ENCODE results near the gene JMJD4.

JMJD4 gene

GRCh38 chr1:227779021-227779441, 43.9 kb upstream of the JMJD4 start:
- Histone ChIP-seq H3K79me2 (ENCODE audit: control insufficient read depth, insufficient read depth, low read length) (no peaks in the 10 kb centered on the region), H3K56ac (ENCODE audit: low read length) (no peak overlapping the region), H2AK5ac (ENCODE audit: low read length) (no peak overlapping the region), H3K27me3 (ENCODE audit: insufficient read depth, low read length, poor library complexity) (no peaks in the 10 kb centered on the region), H3K9ac (ENCODE audit: low read length) (no peak overlapping the region), H3K4me1 (ENCODE audit: control insufficient read depth, low read depth, low read length) (no peaks in the 10 kb centered on the region), H3K79me1 (ENCODE audit: low read length) (no peaks in the 10 kb centered on the region), H2BK5ac (ENCODE audit: low read length) (no peak overlapping the region), H3K18ac (ENCODE audit: low read length) (no peak overlapping the region), H2BK15ac (replicated peaks; ENCODE audit: low read depth) (no peak overlapping the region), H4K5ac (ENCODE audit: low read length) (no peak overlapping the region), H3K4ac (ENCODE audit: low read depth, low read length) (no peak overlapping the region), H3K4me3 (ENCODE audit: low read length) (no peak overlapping the region), H4K8ac (ENCODE audit: low read depth, low read length) (no peak overlapping the region), H3K36me3 (ENCODE audit: control insufficient read depth, insufficient read depth, low read length) (no peaks in the 10 kb centered on the region), H3K23ac (ENCODE audit: low read length) (no peak overlapping the region), H3K4me2 (ENCODE audit: low read length) (no peak overlapping the region), H3K27ac (ENCODE audit: low read depth, low read length) (no peak overlapping the region), H2BK120ac (ENCODE audit: low read depth, low read length) (no peak overlapping the region)
- no peak for DNase-seq
- no CpG with 5 or more reads among the region's 10 CpGs for WGBS (ENCODE audit: extremely low coverage, insufficient coverage, low lambda C conversion rate)

GRCh38 chr1:227778401-227778947, 43.4 kb upstream of the JMJD4 start:
- Histone ChIP-seq H3K4me1 (ENCODE audit: control insufficient read depth, low read depth, low read length) (no peaks in the 10 kb centered on the region), H2BK15ac (replicated peaks; ENCODE audit: low read depth) (no peak overlapping the region), H3K4me3 (ENCODE audit: low read length) (no peak overlapping the region), H3K27ac (ENCODE audit: low read depth, low read length) (no peak overlapping the region), H2AK5ac (ENCODE audit: low read length) (no peak overlapping the region), H3K18ac (ENCODE audit: low read length) (no peak overlapping the region), H4K8ac (ENCODE audit: low read depth, low read length) (no peak overlapping the region), H3K27me3 (ENCODE audit: insufficient read depth, low read length, poor library complexity) (no peaks in the 10 kb centered on the region), H2BK120ac (ENCODE audit: low read depth, low read length) (no peak overlapping the region), H3K79me2 (ENCODE audit: control insufficient read depth, insufficient read depth, low read length) (no peaks in the 10 kb centered on the region), H4K5ac (ENCODE audit: low read length) (no peak overlapping the region), H3K36me3 (ENCODE audit: control insufficient read depth, insufficient read depth, low read length) (no peaks in the 10 kb centered on the region), H3K4me2 (ENCODE audit: low read length) (no peak overlapping the region), H3K23ac (ENCODE audit: low read length) (no peak overlapping the region), H3K79me1 (ENCODE audit: low read length) (no peaks in the 10 kb centered on the region), H3K56ac (ENCODE audit: low read length) (no peak overlapping the region), H3K9ac (ENCODE audit: low read length) (no peak overlapping the region), H3K4ac (ENCODE audit: low read depth, low read length) (no peak overlapping the region), H2BK5ac (ENCODE audit: low read length) (no peak overlapping the region)
- DNase-seq, result no peak
- WGBS (ENCODE audit: extremely low coverage, insufficient coverage, low lambda C conversion rate), result no CpG with 5 or more reads among the region's 8 CpGs

GRCh38 chr1:227777646-227778045, 42.5 kb upstream of the JMJD4 start:
- no peak overlapping the region for H3K56ac ChIP-seq (ENCODE audit: low read length)
- no peak overlapping the region for H2BK15ac ChIP-seq (replicated peaks; ENCODE audit: low read depth)
- H3K4me3 ChIP-seq (ENCODE audit: low read length), result no peak overlapping the region
- H3K79me2 ChIP-seq (ENCODE audit: control insufficient read depth, insufficient read depth, low read length), result no peaks in the 10 kb centered on the region
- H2BK5ac ChIP-seq (ENCODE audit: low read length), result no peak overlapping the region
- no peak overlapping the region for H2AK5ac ChIP-seq (ENCODE audit: low read length)
- no peaks in the 10 kb centered on the region for H3K4me1 ChIP-seq (ENCODE audit: control insufficient read depth, low read depth, low read length)
- no peak overlapping the region for H3K23ac ChIP-seq (ENCODE audit: low read length)
- H3K4me2 ChIP-seq (ENCODE audit: low read length), result no peak overlapping the region
- H3K27me3 ChIP-seq (ENCODE audit: insufficient read depth, low read length, poor library complexity), result no peaks in the 10 kb centered on the region
- no peaks in the 10 kb centered on the region for H3K36me3 ChIP-seq (ENCODE audit: control insufficient read depth, insufficient read depth, low read length)
- WGBS (ENCODE audit: extremely low coverage, insufficient coverage, low lambda C conversion rate), result no CpG with 5 or more reads among the region's 4 CpGs
- H3K79me1 ChIP-seq (ENCODE audit: low read length), result no peaks in the 10 kb centered on the region
- H3K27ac ChIP-seq (ENCODE audit: low read depth, low read length), result no peak overlapping the region
- no peak for DNase-seq
- H3K9ac ChIP-seq (ENCODE audit: low read length), result no peak overlapping the region
- H2BK120ac ChIP-seq (ENCODE audit: low read depth, low read length), result no peak overlapping the region
- H4K8ac ChIP-seq (ENCODE audit: low read depth, low read length), result no peak overlapping the region
- H4K5ac ChIP-seq (ENCODE audit: low read length), result no peak overlapping the region
- H3K18ac ChIP-seq (ENCODE audit: low read length), result no peak overlapping the region
- H3K4ac ChIP-seq (ENCODE audit: low read depth, low read length), result no peak overlapping the region

GRCh38 chr1:227777156-227777555, 42.1 kb upstream of the JMJD4 start:
- Histone ChIP-seq H2BK15ac (replicated peaks; ENCODE audit: low read depth) (no peak overlapping the region), H3K4ac (ENCODE audit: low read depth, low read length) (no peak overlapping the region), H3K36me3 (ENCODE audit: control insufficient read depth, insufficient read depth, low read length) (no peaks in the 10 kb centered on the region), H3K4me1 (ENCODE audit: control insufficient read depth, low read depth, low read length) (no peaks in the 10 kb centered on the region), H3K56ac (ENCODE audit: low read length) (no peak overlapping the region), H3K79me1 (ENCODE audit: low read length) (no peaks in the 10 kb centered on the region), H3K9ac (ENCODE audit: low read length) (no peak overlapping the region), H2BK5ac (ENCODE audit: low read length) (no peak overlapping the region), H3K27me3 (ENCODE audit: insufficient read depth, low read length, poor library complexity) (no peaks in the 10 kb centered on the region), H4K8ac (ENCODE audit: low read depth, low read length) (no peak overlapping the region), H4K5ac (ENCODE audit: low read length) (no peak overlapping the region), H3K27ac (ENCODE audit: low read depth, low read length) (no peak overlapping the region), H3K4me3 (ENCODE audit: low read length) (no peak overlapping the region), H3K23ac (ENCODE audit: low read length) (no peak overlapping the region), H2AK5ac (ENCODE audit: low read length) (no peak overlapping the region), H3K79me2 (ENCODE audit: control insufficient read depth, insufficient read depth, low read length) (no peaks in the 10 kb centered on the region), H3K4me2 (ENCODE audit: low read length) (no peak overlapping the region), H3K18ac (ENCODE audit: low read length) (no peak overlapping the region), H2BK120ac (ENCODE audit: low read depth, low read length) (no peak overlapping the region)
- no peak for DNase-seq
- no CpG with 5 or more reads among the region's 11 CpGs for whole genome bisulfite sequencing (ENCODE audit: extremely low coverage, insufficient coverage, low lambda C conversion rate)

- H3K79me1 ChIP-seq (ENCODE audit: low read length), result no peaks in the 10 kb centered on the region
- no peak overlapping the region for H3K4me3 ChIP-seq (ENCODE audit: low read length)
- no peak overlapping the region for H3K27ac ChIP-seq (ENCODE audit: low read depth, low read length)
- H3K56ac ChIP-seq (ENCODE audit: low read length), result no peak overlapping the region
- H4K5ac ChIP-seq (ENCODE audit: low read length), result no peak overlapping the region
- no peak overlapping the region for H4K8ac ChIP-seq (ENCODE audit: low read depth, low read length)
- H3K4me1 ChIP-seq (ENCODE audit: control insufficient read depth, low read depth, low read length), result no peaks in the 10 kb centered on the region
- H3K27me3 ChIP-seq (ENCODE audit: insufficient read depth, low read length, poor library complexity), result no peaks in the 10 kb centered on the region
- H3K23ac ChIP-seq (ENCODE audit: low read length), result no peak overlapping the region
- H2BK15ac ChIP-seq (replicated peaks; ENCODE audit: low read depth), result no peak overlapping the region
- H3K79me2 ChIP-seq (ENCODE audit: control insufficient read depth, insufficient read depth, low read length), result no peaks in the 10 kb centered on the region
- H2BK120ac ChIP-seq (ENCODE audit: low read depth, low read length), result no peak overlapping the region
- H3K36me3 ChIP-seq (ENCODE audit: control insufficient read depth, insufficient read depth, low read length), result no peaks in the 10 kb centered on the region
- no CpG with 5 or more reads among the region's 7 CpGs for WGBS (ENCODE audit: extremely low coverage, insufficient coverage, low lambda C conversion rate)
- H3K18ac ChIP-seq (ENCODE audit: low read length), result no peak overlapping the region
- no peak overlapping the region for H2BK5ac ChIP-seq (ENCODE audit: low read length)
- no peak for DNase-seq
- H3K9ac ChIP-seq (ENCODE audit: low read length), result no peak overlapping the region
- no peak overlapping the region for H2AK5ac ChIP-seq (ENCODE audit: low read length)
- no peak overlapping the region for H3K4me2 ChIP-seq (ENCODE audit: low read length)
- no peak overlapping the region for H3K4ac ChIP-seq (ENCODE audit: low read depth, low read length)
These were observed 41.2 kb upstream of the JMJD4 start for GRCh38 chr1:227776331-227776771.

GRCh38 chr1:227775841-227776240, 40.7 kb upstream of the JMJD4 start:
- no peaks in the 10 kb centered on the region for H3K79me2 ChIP-seq (ENCODE audit: control insufficient read depth, insufficient read depth, low read length)
- H3K27ac ChIP-seq (ENCODE audit: low read depth, low read length), result no peak overlapping the region
- no peak overlapping the region for H4K5ac ChIP-seq (ENCODE audit: low read length)
- no peak overlapping the region for H3K4me2 ChIP-seq (ENCODE audit: low read length)
- H2BK120ac ChIP-seq (ENCODE audit: low read depth, low read length), result no peak overlapping the region
- H2BK15ac ChIP-seq (replicated peaks; ENCODE audit: low read depth), result no peak overlapping the region
- no peak overlapping the region for H3K4ac ChIP-seq (ENCODE audit: low read depth, low read length)
- DNase-seq, result no peak
- H3K56ac ChIP-seq (ENCODE audit: low read length), result no peak overlapping the region
- no peak overlapping the region for H4K8ac ChIP-seq (ENCODE audit: low read depth, low read length)
- no CpG with 5 or more reads among the region's 10 CpGs for WGBS (ENCODE audit: extremely low coverage, insufficient coverage, low lambda C conversion rate)
- H2BK5ac ChIP-seq (ENCODE audit: low read length), result no peak overlapping the region
- no peak overlapping the region for H2AK5ac ChIP-seq (ENCODE audit: low read length)
- H3K27me3 ChIP-seq (ENCODE audit: insufficient read depth, low read length, poor library complexity), result no peaks in the 10 kb centered on the region
- no peak overlapping the region for H3K18ac ChIP-seq (ENCODE audit: low read length)
- H3K36me3 ChIP-seq (ENCODE audit: control insufficient read depth, insufficient read depth, low read length), result no peaks in the 10 kb centered on the region
- H3K9ac ChIP-seq (ENCODE audit: low read length), result no peak overlapping the region
- no peaks in the 10 kb centered on the region for H3K79me1 ChIP-seq (ENCODE audit: low read length)
- no peak overlapping the region for H3K4me3 ChIP-seq (ENCODE audit: low read length)
- no peak overlapping the region for H3K23ac ChIP-seq (ENCODE audit: low read length)
- H3K4me1 ChIP-seq (ENCODE audit: control insufficient read depth, low read depth, low read length), result no peaks in the 10 kb centered on the region

All from mesendoderm (in vitro differentiated cells).